CD4-positive, alpha-beta T cell (primary cell): Measurements from ENCODE around the gene MTMR12. TPM values are rescaled to one million over a fixed set of nuclear protein-coding genes. Genes with fewer than 3 reads are reported as not detected.
A peak's percentile ranks its signal among the peaks of the same experiment; 100 is the strongest.

Experiments
- ATAC-seq: fragments of 200-7000 bp; cut with Tn5 transposase; one replicate; pipeline ENCODE4 v1.10.0; 2022; ENCODE audit warnings: mild to moderate bottlenecking; ENCODE audit not compliant: poor library complexity
- CTCF ChIA-PET: fragments of 350-600 bp; sonication (Branson Sonifier 250); formaldehyde crosslinking; loops from one replicate; lab custom pipeline; 2021; ENCODE audit warnings: antibody characterized with exemption, inconsistent platforms; lab: Charles Lee
- POLR2A ChIA-PET: fragments of 350-600 bp; sonication (Branson Sonifier 250); formaldehyde crosslinking; loops from one replicate; lab custom pipeline; 2021; ENCODE audit warnings: antibody characterized with exemption, inconsistent platforms; lab: Charles Lee
- DNase-seq, 14 experiments: peaks; one replicate each; pipeline ENCODE4 v3.0.0-alpha.2; 2013 to 2020; ENCODE audit warnings: mixed read lengths in 2 of 14
- H3K27ac ChIP-seq, 2 donors: one replicate each; pipeline versions ENCODE4 v1.5.1 to v1.7.0; 2013; ENCODE audit warnings: low read length in 2 of 2, low read depth in 1 of 2, mild to moderate bottlenecking in 1 of 2
- H3K27me3 ChIP-seq, 2 experiments: 1 replicate in 1 of 2; 2 replicates in 1 of 2; pipeline versions ENCODE4 v1.6.1 to v1.7.0; 2013; ENCODE audit warnings: low read length in 2 of 2, control low read depth in 1 of 2, mild to moderate bottlenecking in 1 of 2, moderate library complexity in 1 of 2; ENCODE audit not compliant: insufficient read depth in 2 of 2, control insufficient read depth in 1 of 2
- H3K36me3 ChIP-seq: one replicate; pipeline ENCODE4 v1.6.1; 2013; ENCODE audit warnings: low read length, control low read depth; ENCODE audit not compliant: insufficient read depth
- H3K4me1 ChIP-seq: one replicate; pipeline ENCODE4 v1.6.1; 2013; ENCODE audit warnings: low read length, control low read depth; ENCODE audit not compliant: insufficient read depth
- H3K4me3 ChIP-seq: one replicate; pipeline ENCODE4 v1.5.1; 2013; ENCODE audit warnings: mild to moderate bottlenecking, low read length, moderate library complexity
- H3K9me3 ChIP-seq, 2 experiments: 1 replicate in 1 of 2; 2 replicates in 1 of 2; pipeline versions ENCODE4 v1.6.1 to v1.7.0; 2013; ENCODE audit warnings: low read length in 2 of 2, mild to moderate bottlenecking in 2 of 2, control low read depth in 1 of 2, moderate library complexity in 1 of 2; ENCODE audit not compliant: control insufficient read depth in 1 of 2, insufficient read depth in 1 of 2
- H3K27ac Mint-ChIP-seq: one replicate; pipeline ENCODE4 v1.8.0; 2020; ENCODE audit warnings: mixed read lengths
- H3K27me3 Mint-ChIP-seq: one replicate; pipeline ENCODE4 v1.8.0; 2021; ENCODE audit warnings: mixed read lengths
- H3K36me3 Mint-ChIP-seq: one replicate; pipeline ENCODE4 v1.8.0; 2021; ENCODE audit warnings: low read depth, mixed read lengths
- H3K4me1 Mint-ChIP-seq: one replicate; pipeline ENCODE4 v1.8.0; 2021; ENCODE audit warnings: low read depth, mixed read lengths
- H3K4me3 Mint-ChIP-seq: one replicate; pipeline ENCODE4 v1.8.0; 2020; ENCODE audit warnings: mild to moderate bottlenecking, mixed read lengths
- H3K9me3 Mint-ChIP-seq: one replicate; pipeline ENCODE4 v1.8.0; 2020; ENCODE audit warnings: mixed read lengths
- CTCF ChIP-seq: fragments of 200-600 bp; IDR thresholded peaks from one replicate; pipeline ENCODE4 v1.8.0; 2022; ENCODE audit warnings: antibody characterized with exemption, mild to moderate bottlenecking
- intact Hi-C, 2 experiments: fragments of 100-400 bp; cut with DNase I in 1 of 2; cut with micrococcal nuclease in 1 of 2; formaldehyde crosslinking; loops; one replicate each; pipeline versions ENCODE4 v1.15.1 to v1.9.0; 2023 to 2025; cut with DNase I, micrococcal nuclease
- total RNA-seq, 174 experiments: library from RNA in 2 of 174; stranded (reverse) in 2 of 174; gene quantifications; one replicate each; pipeline ENCODE4 v1.2.3 and lab custom pipeline; 2021 to 2026

Gene MTMR12
- total RNA-seq, 2 experiments from 2014 or later, result 15.9 to 18.3 TPM

GRCh38 chr5:32285510-32286138, 27.1 kb downstream of the MTMR12 start:
- no peaks in the 10 kb centered on the region for H3K9me3 Mint-ChIP-seq
- Histone ChIP-seq H3K27ac (no peak overlapping the region), H3K4me1 (peaks cover 4% of the 10 kb centered on the region), H3K9me3 (no peaks in the 10 kb centered on the region), H3K36me3 (no peaks in the 10 kb centered on the region), H3K4me3 (no peak overlapping the region), H3K27me3 (no peaks in the 10 kb centered on the region)
- intact Hi-C loops, result no loop called here
- no peaks in the 10 kb centered on the region for H3K27me3 Mint-ChIP-seq
- no peak overlapping the region for H3K4me3 Mint-ChIP-seq
- H3K27ac Mint-ChIP-seq, result no peak overlapping the region
- no peak for DNase-seq
- ChIA-PET POLR2A (interaction anchor here (0.7 to 1.4 kb wide), 2 partner anchors 10 to 112 kb away, joined by 3 to 4 read pairs; no protein-coding TSS in a partner anchor), CTCF (interaction anchor here (0.6 kb wide), 1 partner anchor 1213 kb away, joined by 3 read pairs; no protein-coding TSS in a partner anchor)
- no peak for TF ChIP-seq CTCF
- peaks cover 67% of the 10 kb centered on the region for H3K4me1 Mint-ChIP-seq
- peaks cover 26% of the 10 kb centered on the region for H3K36me3 Mint-ChIP-seq
- no peak for ATAC-seq

- no peak for ATAC-seq
- Mint-ChIP-seq H3K4me1 (peaks cover 76% of the 10 kb centered on the region), H3K36me3 (peaks cover 29% of the 10 kb centered on the region), H3K27ac (no peak overlapping the region), H3K9me3 (no peaks in the 10 kb centered on the region), H3K27me3 (no peaks in the 10 kb centered on the region), H3K4me3 (no peak overlapping the region)
- DNase-seq, result peak in 1 of 14 experiments; percentile 21
- Histone ChIP-seq H3K4me1 (peaks cover 4% of the 10 kb centered on the region), H3K9me3 (no peaks in the 10 kb centered on the region), H3K36me3 (no peaks in the 10 kb centered on the region), H3K27ac (no peak overlapping the region), H3K4me3 (no peak overlapping the region), H3K27me3 (no peaks in the 10 kb centered on the region)
- CTCF ChIA-PET, result interaction anchor here (0.6 to 1.3 kb wide), 2 partner anchors 51 to 182 kb away, joined by 3 to 4 read pairs; no protein-coding TSS in a partner anchor
- POLR2A ChIA-PET, result no interaction called here
- intact Hi-C loops, result no loop called here
- TF ChIP-seq CTCF, result no peak
Measured at GRCh38 chr5:32283539-32284377, 29.0 kb downstream of the MTMR12 start.

- CTCF ChIA-PET, result no interaction called here
- Histone ChIP-seq H3K9me3 (no peaks in the 10 kb centered on the region), H3K4me1 (peaks cover 8% of the 10 kb centered on the region), H3K27ac (no peak overlapping the region), H3K36me3 (no peaks in the 10 kb centered on the region), H3K4me3 (no peak overlapping the region), H3K27me3 (no peaks in the 10 kb centered on the region)
- intact Hi-C loops, result no loop called here
- no peaks in the 10 kb centered on the region for H3K9me3 Mint-ChIP-seq
- ATAC-seq (no peak), DNase-seq (no peak)
- H3K27me3 Mint-ChIP-seq, result no peaks in the 10 kb centered on the region
- H3K36me3 Mint-ChIP-seq, result peaks cover 32% of the 10 kb centered on the region
- H3K27ac Mint-ChIP-seq, result no peak overlapping the region
- POLR2A ChIA-PET, result no interaction called here
- no peak for TF ChIP-seq CTCF
- peaks cover 74% of the 10 kb centered on the region for H3K4me1 Mint-ChIP-seq
- H3K4me3 Mint-ChIP-seq, result no peak overlapping the region
Measured at GRCh38 chr5:32283061-32283460, 29.7 kb downstream of the MTMR12 start.
